ENCODE data around the gene EDRF1.

Gene EDRF1

DNA sequence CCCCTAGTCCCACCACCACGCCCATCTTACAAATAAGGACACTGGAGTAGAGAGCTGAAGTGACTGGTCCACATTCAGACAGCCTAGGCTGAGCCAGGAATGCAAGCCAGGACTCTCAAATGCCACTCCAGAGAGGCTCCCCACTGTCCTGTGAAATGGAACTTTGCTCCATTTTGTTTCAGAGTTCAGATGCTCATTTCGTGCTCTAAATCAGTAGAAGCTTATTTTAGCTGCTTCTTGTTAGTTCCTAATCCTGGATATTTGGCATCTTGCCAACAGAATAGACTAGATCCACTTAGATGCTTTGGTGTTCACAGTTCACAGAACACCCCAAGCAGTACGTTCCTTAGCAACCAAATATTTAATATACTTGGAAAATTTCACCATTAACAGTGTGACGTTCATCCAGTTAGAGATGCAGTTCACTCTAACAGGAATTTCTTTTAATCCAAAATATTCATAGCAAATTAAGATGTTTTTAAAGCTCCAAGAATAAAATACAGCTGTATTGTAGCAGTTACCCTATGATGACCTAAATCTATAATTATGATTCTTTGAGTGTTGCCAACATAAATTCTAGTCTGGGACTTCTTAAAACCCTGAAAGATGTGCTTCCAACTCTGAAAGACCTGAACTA lies 48.8 kb downstream of the EDRF1 start:
- H4K20me1 ChIP-seq (ENCODE audit: insufficient read depth, low read length): no peaks in the 10 kb centered on the region
- no peaks in the 10 kb centered on the region for H3K79me2 ChIP-seq (ENCODE audit: insufficient read depth, low read length)
- peaks cover 29% of the 10 kb centered on the region for H3K36me3 ChIP-seq (ENCODE audit: insufficient read depth, low read length)
- H3K27ac ChIP-seq (ENCODE audit: low read depth, low read length, poor library complexity, severe bottlenecking): no peak overlapping the region
- no peak overlapping the region for H2AFZ ChIP-seq (ENCODE audit: low read length)
- H3K4me2 ChIP-seq (ENCODE audit: low read length): no peak overlapping the region
- TF ChIP-seq EZH2 (IDR thresholded peaks at IDR 0.05; ENCODE audit: borderline replicate concordance, low read length): no peak
- TF ChIP-seq, protein P1, sequence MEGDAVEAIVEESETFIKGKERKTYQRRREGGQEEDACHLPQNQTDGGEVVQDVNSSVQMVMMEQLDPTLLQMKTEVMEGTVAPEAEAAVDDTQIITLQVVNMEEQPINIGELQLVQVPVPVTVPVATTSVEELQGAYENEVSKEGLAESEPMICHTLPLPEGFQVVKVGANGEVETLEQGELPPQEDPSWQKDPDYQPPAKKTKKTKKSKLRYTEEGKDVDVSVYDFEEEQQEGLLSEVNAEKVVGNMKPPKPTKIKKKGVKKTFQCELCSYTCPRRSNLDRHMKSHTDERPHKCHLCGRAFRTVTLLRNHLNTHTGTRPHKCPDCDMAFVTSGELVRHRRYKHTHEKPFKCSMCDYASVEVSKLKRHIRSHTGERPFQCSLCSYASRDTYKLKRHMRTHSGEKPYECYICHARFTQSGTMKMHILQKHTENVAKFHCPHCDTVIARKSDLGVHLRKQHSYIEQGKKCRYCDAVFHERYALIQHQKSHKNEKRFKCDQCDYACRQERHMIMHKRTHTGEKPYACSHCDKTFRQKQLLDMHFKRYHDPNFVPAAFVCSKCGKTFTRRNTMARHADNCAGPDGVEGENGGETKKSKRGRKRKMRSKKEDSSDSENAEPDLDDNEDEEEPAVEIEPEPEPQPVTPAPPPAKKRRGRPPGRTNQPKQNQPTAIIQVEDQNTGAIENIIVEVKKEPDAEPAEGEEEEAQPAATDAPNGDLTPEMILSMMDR (IDR thresholded peaks at IDR 0.05; ENCODE audit: low read length): no peak
- no peaks in the 10 kb centered on the region for H3K27me3 ChIP-seq (ENCODE audit: insufficient read depth, low read length)
- no peaks in the 10 kb centered on the region for H3F3A ChIP-seq (ENCODE audit: insufficient read depth, low read length)
- no peak overlapping the region for H3K9ac ChIP-seq (ENCODE audit: low read length)
- no peaks in the 10 kb centered on the region for H3K9me2 ChIP-seq (ENCODE audit: low read depth, low read length)
- no peak overlapping the region for H3K4me3 ChIP-seq (ENCODE audit: low read depth, low read length, poor library complexity, severe bottlenecking)
- no peaks in the 10 kb centered on the region for H3K9me3 ChIP-seq (ENCODE audit: low read length)
- H3K4me1 ChIP-seq (ENCODE audit: insufficient read depth, low read length, severe bottlenecking): no peaks in the 10 kb centered on the region

DNA sequence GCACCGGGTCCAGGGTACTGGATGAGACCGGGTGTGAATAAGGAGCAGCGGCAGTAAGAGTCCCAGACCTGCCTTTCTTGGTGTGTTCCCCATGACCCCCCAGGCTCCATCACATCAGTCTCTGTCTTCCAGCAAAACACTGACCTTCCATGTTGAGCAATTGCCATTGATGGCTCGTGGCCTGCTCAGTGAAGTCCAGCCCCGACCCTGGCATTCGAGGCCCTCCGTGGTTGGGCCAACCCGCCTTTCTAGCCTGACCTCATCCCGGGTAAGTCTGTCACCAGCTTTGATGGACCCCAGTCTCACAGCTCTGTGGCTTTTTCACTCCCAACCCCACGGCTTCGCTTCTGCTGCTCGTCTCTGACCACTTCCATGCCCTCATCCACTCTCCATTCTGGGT lies 49.7 kb downstream of the EDRF1 start:
- no peak overlapping the region for H3K9ac ChIP-seq (ENCODE audit: low read length)
- H3K9me2 ChIP-seq (ENCODE audit: low read depth, low read length): no peaks in the 10 kb centered on the region
- no peak for TF ChIP-seq EZH2 (IDR thresholded peaks at IDR 0.05; ENCODE audit: borderline replicate concordance, low read length)
- H3K36me3 ChIP-seq (ENCODE audit: insufficient read depth, low read length): peaks cover 21% of the 10 kb centered on the region
- no peak overlapping the region for H3K27ac ChIP-seq (ENCODE audit: low read depth, low read length, poor library complexity, severe bottlenecking)
- H2AFZ ChIP-seq (ENCODE audit: low read length): no peak overlapping the region
- no peaks in the 10 kb centered on the region for H3F3A ChIP-seq (ENCODE audit: insufficient read depth, low read length)
- H3K9me3 ChIP-seq (ENCODE audit: low read length): no peaks in the 10 kb centered on the region
- no peak overlapping the region for H3K4me2 ChIP-seq (ENCODE audit: low read length)
- no peaks in the 10 kb centered on the region for H3K27me3 ChIP-seq (ENCODE audit: insufficient read depth, low read length)
- no peak overlapping the region for H3K4me3 ChIP-seq (ENCODE audit: low read depth, low read length, poor library complexity, severe bottlenecking)
- no peaks in the 10 kb centered on the region for H3K79me2 ChIP-seq (ENCODE audit: insufficient read depth, low read length)
- H4K20me1 ChIP-seq (ENCODE audit: insufficient read depth, low read length): no peaks in the 10 kb centered on the region
- no peaks in the 10 kb centered on the region for H3K4me1 ChIP-seq (ENCODE audit: insufficient read depth, low read length, severe bottlenecking)

DNA sequence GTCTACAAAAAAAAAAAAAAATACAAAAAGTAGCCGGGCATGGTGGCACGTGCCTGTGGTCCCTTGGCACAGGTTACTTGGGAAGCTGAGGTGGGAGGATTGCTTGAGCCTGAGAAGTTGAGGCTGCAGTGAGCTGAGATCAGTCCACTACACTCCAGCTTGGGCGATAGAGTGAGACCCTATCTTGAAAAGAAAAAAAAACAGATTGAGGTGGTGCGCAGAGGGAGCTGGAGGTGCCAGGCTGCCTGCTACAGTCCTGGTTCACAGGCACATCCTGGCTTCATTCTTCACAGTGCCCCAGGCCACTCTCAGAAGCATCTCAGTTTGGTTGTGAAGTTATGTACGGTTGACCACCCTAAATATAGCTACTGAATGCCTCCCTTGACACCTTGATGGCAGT lies 51.3 kb downstream of the EDRF1 start:
- Histone ChIP-seq H3K79me2 (ENCODE audit: insufficient read depth, low read length) (no peaks in the 10 kb centered on the region), H3K36me3 (ENCODE audit: insufficient read depth, low read length) (peaks cover 4% of the 10 kb centered on the region), H3K9me3 (ENCODE audit: low read length) (no peaks in the 10 kb centered on the region), H3K4me1 (ENCODE audit: insufficient read depth, low read length, severe bottlenecking) (no peaks in the 10 kb centered on the region), H3K27ac (ENCODE audit: low read depth, low read length, poor library complexity, severe bottlenecking) (no peak overlapping the region), H3K27me3 (ENCODE audit: insufficient read depth, low read length) (no peaks in the 10 kb centered on the region), H2AFZ (ENCODE audit: low read length) (no peak overlapping the region), H3K9ac (ENCODE audit: low read length) (no peak overlapping the region), H3K9me2 (ENCODE audit: low read depth, low read length) (no peaks in the 10 kb centered on the region), H4K20me1 (ENCODE audit: insufficient read depth, low read length) (no peaks in the 10 kb centered on the region), H3K4me2 (ENCODE audit: low read length) (no peak overlapping the region), H3K4me3 (ENCODE audit: low read depth, low read length, poor library complexity, severe bottlenecking) (no peak overlapping the region), H3F3A (ENCODE audit: insufficient read depth, low read length) (no peaks in the 10 kb centered on the region)
- TF ChIP-seq, protein P1 (IDR thresholded peaks at IDR 0.05; ENCODE audit: low read length): no peak
- no peak for TF ChIP-seq EZH2 (IDR thresholded peaks at IDR 0.05; ENCODE audit: borderline replicate concordance, low read length)

Data from OCI-LY1 (cell line).